Measurements from ENCODE around the gene MRAS.

Gene MRAS

GRCh38 chr3:138398791-138399575, 50.6 kb downstream of the MRAS start:
- H3K9me3 ChIP-seq (ENCODE audit: control insufficient read depth, insufficient read depth, low read length): no peaks in the 10 kb centered on the region
- H3K9me2 ChIP-seq (replicated peaks; ENCODE audit: control insufficient read depth, low read length): no peaks in the 10 kb centered on the region
- peaks cover 3% of the 10 kb centered on the region; the same call in 1 of the 2 replicates for H3K4me1 ChIP-seq (ENCODE audit: control insufficient read depth, low read length)
- H3F3A ChIP-seq (ENCODE audit: control insufficient read depth, insufficient read depth): no peaks in the 10 kb centered on the region
- H3K36me3 ChIP-seq (ENCODE audit: control insufficient read depth, low read length): no peaks in the 10 kb centered on the region
- H3K27me3 ChIP-seq (ENCODE audit: control insufficient read depth, low read length): peaks cover 39% of the 10 kb centered on the region
- TF ChIP-seq EZH2phosphoT487 (IDR thresholded peaks at IDR 0.05; ENCODE audit: borderline replicate concordance, low read length): no peak
- no peak for TF ChIP-seq CTCF (IDR thresholded peaks at IDR 0.05; ENCODE audit: low read depth, low read length, poor library complexity, severe bottlenecking)
- H3K27ac ChIP-seq (ENCODE audit: low read depth, low read length): no peak overlapping the region
- H4K20me1 ChIP-seq (ENCODE audit: control insufficient read depth, insufficient read depth, low read depth, low read length): no peaks in the 10 kb centered on the region
- no peak overlapping the region for H3K4me3 ChIP-seq (ENCODE audit: low read length)
- no peak overlapping the region for H3K4me2 ChIP-seq (ENCODE audit: low read length)
- no peaks in the 10 kb centered on the region for H3K79me2 ChIP-seq (ENCODE audit: control insufficient read depth, low read length)

GRCh38 chr3:138399766-138400165, 51.4 kb downstream of the MRAS start:
- Histone ChIP-seq H3K9me2 (replicated peaks; ENCODE audit: control insufficient read depth, low read length) (no peaks in the 10 kb centered on the region), H3K4me3 (ENCODE audit: low read length) (no peak overlapping the region), H3F3A (ENCODE audit: control insufficient read depth, insufficient read depth) (no peaks in the 10 kb centered on the region), H3K4me1 (ENCODE audit: control insufficient read depth, low read length) (peaks cover 3% of the 10 kb centered on the region; the same call in 1 of the 2 replicates), H3K36me3 (ENCODE audit: control insufficient read depth, low read length) (no peaks in the 10 kb centered on the region), H4K20me1 (ENCODE audit: control insufficient read depth, insufficient read depth, low read depth, low read length) (no peaks in the 10 kb centered on the region), H3K79me2 (ENCODE audit: control insufficient read depth, low read length) (no peaks in the 10 kb centered on the region), H3K27me3 (ENCODE audit: control insufficient read depth, low read length) (peaks cover 43% of the 10 kb centered on the region), H3K9me3 (ENCODE audit: control insufficient read depth, insufficient read depth, low read length) (no peaks in the 10 kb centered on the region), H3K27ac (ENCODE audit: low read depth, low read length) (no peak overlapping the region), H3K4me2 (ENCODE audit: low read length) (no peak overlapping the region)
- TF ChIP-seq EZH2phosphoT487 (IDR thresholded peaks at IDR 0.05; ENCODE audit: borderline replicate concordance, low read length) (no peak), CTCF (IDR thresholded peaks at IDR 0.05; ENCODE audit: low read depth, low read length, poor library complexity, severe bottlenecking) (no peak)

GRCh38 chr3:138400651-138401070, 52.3 kb downstream of the MRAS start:
- Histone ChIP-seq H3K4me3 (ENCODE audit: low read length) (no peak overlapping the region), H3K27ac (ENCODE audit: low read depth, low read length) (no peak overlapping the region), H3K27me3 (ENCODE audit: control insufficient read depth, low read length) (peaks cover 47% of the 10 kb centered on the region), H3K36me3 (ENCODE audit: control insufficient read depth, low read length) (no peaks in the 10 kb centered on the region), H3K9me2 (replicated peaks; ENCODE audit: control insufficient read depth, low read length) (no peaks in the 10 kb centered on the region), H3K4me1 (ENCODE audit: control insufficient read depth, low read length) (peaks cover 3% of the 10 kb centered on the region; the same call in 1 of the 2 replicates), H4K20me1 (ENCODE audit: control insufficient read depth, insufficient read depth, low read depth, low read length) (no peaks in the 10 kb centered on the region), H3K79me2 (ENCODE audit: control insufficient read depth, low read length) (no peaks in the 10 kb centered on the region), H3K4me2 (ENCODE audit: low read length) (no peak overlapping the region), H3K9me3 (ENCODE audit: control insufficient read depth, insufficient read depth, low read length) (no peaks in the 10 kb centered on the region), H3F3A (ENCODE audit: control insufficient read depth, insufficient read depth) (no peaks in the 10 kb centered on the region)
- no peak for TF ChIP-seq EZH2phosphoT487 (IDR thresholded peaks at IDR 0.05; ENCODE audit: borderline replicate concordance, low read length)
- TF ChIP-seq CTCF (IDR thresholded peaks at IDR 0.05; ENCODE audit: low read depth, low read length, poor library complexity, severe bottlenecking): no peak
